T-helper 22 cell (primary cell): ENCODE measurements around the gene GSTM2.
"Not testable (repeated sequence)": the region's sequence is repeated elsewhere in the genome, so short reads cannot be mapped to it uniquely, and the experiment has no call there.

Experiments used
- DNase-seq: peaks from one replicate; pipeline ENCODE4 v3.0.0-alpha.2; 2020; ENCODE audit warnings: low read depth

Gene GSTM2

DNA sequence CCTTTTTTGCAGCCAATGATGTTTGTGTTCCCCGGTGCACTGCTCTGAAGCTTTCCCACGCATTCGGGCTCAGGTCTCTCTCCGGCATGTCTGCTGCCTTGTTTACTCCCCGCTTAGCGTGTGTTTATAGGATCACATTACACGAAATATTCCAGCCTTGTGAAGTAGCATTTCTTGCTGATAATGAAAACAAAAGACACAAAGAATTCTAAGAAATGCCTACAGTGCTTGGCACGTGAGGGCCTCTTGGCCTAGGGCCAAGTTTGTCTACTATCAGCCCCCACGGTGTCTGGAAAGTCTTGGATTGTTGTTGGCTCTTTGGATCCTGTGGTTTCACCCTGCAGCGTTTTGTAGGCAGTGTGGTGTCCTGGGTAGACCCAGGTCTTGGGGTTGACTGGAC, 23.2 kb upstream of the GSTM2 start:
- no peak for DNase-seq

- DNase-seq, result no peak
Observed at GRCh38 chr1:109649491-109649914, 18.4 kb upstream of the GSTM2 start.

GRCh38 chr1:109650609-109651008, 17.2 kb upstream of the GSTM2 start:
- no peak for DNase-seq

DNA sequence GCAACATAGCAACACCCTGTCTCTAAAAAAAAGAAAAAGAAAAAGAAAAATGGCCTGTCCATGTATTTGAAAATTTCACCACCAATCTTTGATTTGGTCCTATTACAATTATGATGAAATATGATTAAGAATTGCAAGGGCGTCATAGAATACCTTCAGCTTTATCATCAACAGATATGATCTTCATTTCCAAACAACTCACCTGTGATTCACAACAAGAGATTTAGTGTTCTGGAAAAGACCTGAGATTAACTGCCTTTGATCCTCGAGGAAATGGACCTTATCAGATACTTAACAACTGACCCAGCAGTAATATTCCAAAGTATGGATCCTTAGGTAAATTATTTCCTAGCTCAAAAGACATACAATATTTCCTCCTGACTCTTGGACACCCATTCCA, 15.5 kb upstream of the GSTM2 start:
- no peak for DNase-seq

DNA sequence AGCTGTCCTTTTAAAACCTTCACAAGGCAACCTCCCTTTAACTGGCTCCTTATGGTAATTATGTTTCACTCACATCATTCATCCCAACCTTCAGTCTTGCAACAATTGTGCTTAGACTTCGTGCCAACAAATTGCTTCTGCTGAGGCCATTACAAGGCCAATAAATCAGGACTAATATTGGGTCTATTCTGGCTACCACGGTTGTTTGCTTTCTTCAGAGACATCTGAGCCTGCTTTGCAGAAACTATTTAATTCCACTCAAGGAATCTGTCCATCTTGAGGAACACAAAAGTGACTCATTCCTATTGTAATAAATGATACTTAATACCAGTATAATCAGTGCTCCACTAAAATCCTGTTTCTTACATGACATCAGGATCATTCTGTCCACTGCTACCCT, 14.6 kb upstream of the GSTM2 start:
- no peak for DNase-seq

DNA sequence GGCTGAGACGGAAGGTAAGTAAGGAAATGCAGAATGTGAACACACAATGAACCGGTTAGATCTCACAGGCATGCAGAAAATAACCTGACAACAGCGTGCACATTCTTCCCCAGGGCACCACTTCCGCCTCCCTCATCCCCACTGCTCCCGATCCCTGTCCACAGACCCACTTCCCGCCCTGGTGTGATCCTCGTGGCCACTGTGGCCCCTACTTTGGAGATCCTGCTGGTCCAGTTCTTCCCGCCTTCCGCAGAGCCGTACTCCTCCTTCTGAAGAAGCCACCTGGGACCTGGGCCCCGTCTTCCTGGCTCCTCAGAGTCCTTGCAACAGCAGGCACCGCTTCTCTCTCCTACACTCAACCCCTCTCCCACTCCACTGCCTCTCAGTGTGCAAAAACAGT, 13.3 kb upstream of the GSTM2 start:
- no peak for DNase-seq

GRCh38 chr1:109655615-109656519, 12.0 kb upstream of the GSTM2 start, which contains the start of gene GSTM4:
Gene GSTM4, plus strand, starts transcription at chr1:109656099. Its CDS starts 291 bp downstream, at chr1:109656390.
- peak; percentile 46 for DNase-seq

DNA sequence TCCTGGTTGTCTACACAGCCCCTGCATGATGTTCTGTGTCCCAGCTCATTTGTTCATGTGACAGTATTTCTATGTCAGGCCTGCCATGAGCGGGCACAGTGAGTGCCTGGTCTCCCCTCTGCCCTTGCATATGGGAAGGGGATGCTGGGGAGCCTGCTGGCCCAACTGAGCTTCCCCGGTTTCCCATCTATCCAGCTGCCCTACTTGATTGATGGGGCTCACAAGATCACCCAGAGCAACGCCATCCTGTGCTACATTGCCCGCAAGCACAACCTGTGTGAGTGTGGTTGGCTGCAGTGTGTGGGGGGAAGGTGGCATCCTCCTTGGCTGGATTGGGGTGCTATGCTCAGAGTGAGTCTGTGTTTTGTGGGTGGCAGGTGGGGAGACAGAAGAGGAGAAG, 10.5 kb upstream of the GSTM2 start:
- DNase-seq, result no peak

GRCh38 chr1:109657970-109658369, 9.9 kb upstream of the GSTM2 start:
- DNase-seq, result no peak

DNA sequence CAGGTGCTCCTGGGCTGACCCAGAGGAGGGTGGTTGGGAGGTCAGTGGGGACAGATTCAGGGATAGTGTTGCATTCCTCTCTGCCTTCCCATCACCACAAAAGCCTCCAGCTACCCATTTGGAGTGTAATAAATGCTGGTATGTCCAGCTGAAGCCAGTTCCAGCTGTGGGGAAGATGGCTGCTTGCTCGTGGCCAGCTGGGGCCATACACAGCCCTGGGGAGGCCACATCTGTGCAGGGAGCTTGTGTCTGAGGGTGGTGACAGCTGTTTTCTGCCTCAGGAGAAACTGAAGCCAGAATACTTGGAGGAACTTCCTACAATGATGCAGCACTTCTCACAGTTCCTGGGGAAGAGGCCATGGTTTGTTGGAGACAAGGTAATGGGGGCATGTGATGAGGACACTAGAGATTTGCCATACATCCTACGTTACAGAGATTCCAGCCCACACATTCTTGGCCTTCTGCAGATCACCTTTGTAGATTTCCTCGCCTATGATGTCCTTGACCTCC, 9.3 kb upstream of the GSTM2 start:
- DNase-seq, result no peak

- DNase-seq, result no peak
Observed at GRCh38 chr1:109659145-109659544, 8.7 kb upstream of the GSTM2 start.

DNA sequence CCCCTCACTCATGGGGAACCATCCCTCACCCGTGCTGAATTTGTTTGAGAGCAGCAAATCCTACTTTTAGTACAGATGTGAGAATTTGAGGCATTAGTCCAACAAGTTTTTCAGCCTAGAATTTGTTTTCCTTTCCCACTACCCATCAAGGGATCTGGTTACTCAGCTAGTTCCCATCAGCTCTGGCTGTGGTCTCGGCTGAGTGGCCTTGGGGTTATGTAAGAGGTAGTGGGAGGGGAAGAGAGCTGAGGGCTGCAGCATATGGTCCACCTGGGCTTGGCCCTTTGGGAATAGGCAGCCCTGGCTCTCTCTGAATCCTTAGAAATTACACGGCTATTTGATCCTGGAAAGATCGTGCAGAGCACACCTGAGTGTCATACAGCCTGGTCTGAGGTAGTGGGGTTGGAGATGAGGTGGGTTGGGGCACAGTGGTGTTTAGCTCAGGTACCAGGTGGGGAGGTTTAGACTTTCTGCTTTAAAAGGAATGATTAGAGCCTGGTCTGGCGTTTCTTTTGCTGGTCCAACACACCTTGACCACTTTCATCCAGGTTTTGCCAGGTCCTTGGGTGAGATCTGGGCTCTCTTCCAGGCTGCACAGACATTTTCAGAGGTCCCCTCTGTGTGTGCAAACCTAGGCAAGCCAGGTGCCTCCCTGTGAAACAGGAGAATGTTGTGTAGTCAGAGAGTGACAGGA, 7.7 kb upstream of the GSTM2 start:
- DNase-seq, result no peak

GRCh38 chr1:109660691-109661026, 7.2 kb upstream of the GSTM2 start:
- DNase-seq, result not testable (repeated sequence)

DNA sequence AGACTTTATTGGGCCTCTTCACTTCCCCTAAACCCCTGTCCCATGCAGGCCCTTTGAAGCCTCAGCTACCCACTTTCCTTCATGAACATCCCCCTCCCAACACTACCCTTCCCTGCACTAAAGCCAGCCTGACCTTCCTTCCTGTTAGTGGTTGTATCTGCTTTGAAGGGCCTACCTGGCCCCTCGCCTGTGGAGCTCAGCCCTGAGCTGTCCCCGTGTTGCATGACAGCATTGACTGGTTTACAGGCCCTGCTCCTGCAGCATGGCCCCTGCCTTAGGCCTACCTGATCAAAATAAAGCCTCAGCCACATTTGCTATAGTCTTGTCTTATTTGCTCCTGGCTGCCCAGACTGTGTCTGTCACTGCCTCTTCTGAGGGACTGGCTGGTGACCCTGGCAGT, 6.5 kb upstream of the GSTM2 start:
- DNase-seq, result no peak

- no peak for DNase-seq
Observed at GRCh38 chr1:109664671-109665070, 3.2 kb upstream of the GSTM2 start.

- no peak for DNase-seq
Observed at GRCh38 chr1:109668123-109668775, 392 bp downstream of the GSTM2 start.

DNA sequence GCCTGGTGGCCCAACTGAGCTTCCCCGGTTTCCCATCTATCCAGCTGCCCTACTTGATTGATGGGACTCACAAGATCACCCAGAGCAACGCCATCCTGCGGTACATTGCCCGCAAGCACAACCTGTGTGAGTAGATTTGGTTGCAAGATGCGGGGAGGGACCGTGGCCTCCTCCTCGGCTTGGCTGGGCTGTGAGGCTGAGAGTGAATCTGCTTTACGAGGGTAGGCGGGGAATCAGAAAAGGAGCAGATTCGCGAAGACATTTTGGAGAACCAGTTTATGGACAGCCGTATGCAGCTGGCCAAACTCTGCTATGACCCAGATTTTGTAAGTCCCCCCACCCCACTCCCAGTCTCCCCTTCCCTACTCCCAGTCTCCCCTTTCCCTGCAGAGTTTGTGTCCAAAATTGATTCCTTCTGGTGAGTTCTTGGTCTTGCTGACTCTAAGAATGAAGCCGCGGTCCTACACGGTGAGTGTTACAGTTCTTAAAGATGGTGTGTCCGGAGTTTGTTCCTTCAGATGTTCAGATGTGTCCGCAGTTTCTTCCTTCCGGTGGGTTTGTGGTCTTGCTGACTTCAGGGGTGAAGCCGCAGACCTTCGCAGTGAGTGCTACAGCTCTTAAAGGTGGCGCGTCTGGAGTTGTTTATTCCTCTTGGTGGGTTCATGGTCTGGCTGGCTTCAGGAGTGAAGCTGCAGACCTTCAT, 1.5 kb downstream of the GSTM2 start:
- no peak for DNase-seq

DNA sequence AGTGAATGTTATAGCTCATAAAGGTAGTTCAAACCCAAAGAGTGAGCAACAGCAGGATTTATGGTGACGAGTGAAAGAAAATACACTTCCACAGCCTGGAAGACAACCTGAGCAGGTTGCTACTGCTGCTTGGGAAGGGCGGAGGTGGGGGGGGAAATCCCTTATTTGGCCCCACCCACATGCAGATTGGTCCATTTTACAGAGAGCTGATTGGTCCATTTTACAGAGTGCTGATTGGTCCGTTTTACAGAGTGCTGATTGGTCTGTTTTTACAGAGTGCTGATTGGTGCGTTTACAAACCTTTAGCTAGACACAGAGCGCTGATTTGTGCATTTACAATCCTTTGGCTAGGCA, 2.1 kb downstream of the GSTM2 start:
- not testable (repeated sequence) for DNase-seq

DNA sequence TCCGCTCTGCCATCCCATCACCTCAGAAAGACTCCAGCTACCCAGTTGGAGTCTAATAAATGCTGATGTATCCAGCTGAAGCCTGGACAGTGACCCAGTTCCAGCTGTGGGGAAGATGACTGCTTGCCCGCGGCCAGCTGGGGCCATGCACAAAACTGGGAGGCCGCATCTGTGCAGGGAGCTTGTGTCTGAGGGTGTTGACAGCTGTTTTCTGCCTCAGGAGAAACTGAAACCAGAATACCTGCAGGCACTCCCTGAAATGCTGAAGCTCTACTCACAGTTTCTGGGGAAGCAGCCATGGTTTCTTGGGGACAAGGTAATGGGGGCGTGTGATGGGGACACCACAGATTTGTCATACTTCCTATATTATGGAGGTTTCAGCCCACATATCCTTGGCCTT, 3.2 kb downstream of the GSTM2 start:
- no peak for DNase-seq

DNA sequence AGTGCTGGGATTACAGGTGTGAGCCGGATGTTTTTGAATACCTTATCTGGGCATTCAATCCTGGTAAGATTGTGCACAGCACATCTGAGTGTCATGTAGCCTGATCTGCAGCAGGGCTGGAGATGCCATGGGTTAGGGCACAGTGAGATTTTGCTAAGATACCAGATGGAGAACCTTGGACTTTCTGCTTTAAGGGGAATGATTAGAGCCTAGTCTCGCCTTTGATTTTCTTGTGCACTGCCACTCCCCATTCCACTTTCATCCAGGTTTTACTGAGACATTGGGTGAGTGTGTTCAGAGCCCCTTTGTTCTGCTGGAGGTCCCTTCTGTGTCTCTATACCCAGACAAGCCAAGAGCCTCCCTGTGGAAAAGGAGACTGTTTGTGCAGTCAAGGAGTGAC, 6.0 kb downstream of the GSTM2 start:
- not testable (repeated sequence) for DNase-seq

- DNase-seq, result not testable (repeated sequence)
Observed at GRCh38 chr1:109676683-109677381, 9.0 kb downstream of the GSTM2 start.

GRCh38 chr1:109677459-109677858, 9.6 kb downstream of the GSTM2 start:
- DNase-seq, result no peak
